PC-9 (cell line): Measurements from ENCODE around the gene SLC12A2.

Experiments used
- EZH2 ChIP-seq: fragments of 200-600 bp; sonication (generic); IDR thresholded peaks from 2 replicates; pipeline ENCODE4 v1.8.0; 2017; ENCODE audit warnings: antibody characterized with exemption, low read depth
- TF ChIP-seq, protein P1 (sequence below): fragments of 200-600 bp; sonication (generic); conservative IDR thresholded peaks from 2 replicates; pipeline ENCODE4 v1.6.1; 2017; ENCODE audit warnings: mixed run types, antibody characterized with exemption, mild to moderate bottlenecking, moderate library complexity

DNA sequence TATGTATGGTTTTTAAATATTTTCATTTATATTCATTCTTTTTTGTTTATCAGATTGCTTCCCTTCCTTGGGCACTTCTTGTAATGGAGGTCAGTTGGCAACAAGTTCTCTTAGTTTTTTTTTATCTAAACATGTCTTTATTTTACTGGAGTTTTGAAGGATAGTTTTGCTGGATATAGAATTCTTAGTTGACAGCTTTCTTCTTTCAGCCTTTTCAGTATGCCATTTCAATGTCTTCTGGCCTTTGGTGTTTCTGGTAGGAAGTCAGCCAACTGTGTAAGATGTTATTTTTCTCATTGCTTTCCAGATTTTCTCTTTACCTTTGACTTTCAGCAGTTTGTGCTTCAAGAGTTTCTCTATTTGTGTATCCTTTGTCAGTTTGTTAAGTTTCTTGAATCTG is 14.2 kb downstream of the SLC12A2 start:
- TF ChIP-seq, protein P1, sequence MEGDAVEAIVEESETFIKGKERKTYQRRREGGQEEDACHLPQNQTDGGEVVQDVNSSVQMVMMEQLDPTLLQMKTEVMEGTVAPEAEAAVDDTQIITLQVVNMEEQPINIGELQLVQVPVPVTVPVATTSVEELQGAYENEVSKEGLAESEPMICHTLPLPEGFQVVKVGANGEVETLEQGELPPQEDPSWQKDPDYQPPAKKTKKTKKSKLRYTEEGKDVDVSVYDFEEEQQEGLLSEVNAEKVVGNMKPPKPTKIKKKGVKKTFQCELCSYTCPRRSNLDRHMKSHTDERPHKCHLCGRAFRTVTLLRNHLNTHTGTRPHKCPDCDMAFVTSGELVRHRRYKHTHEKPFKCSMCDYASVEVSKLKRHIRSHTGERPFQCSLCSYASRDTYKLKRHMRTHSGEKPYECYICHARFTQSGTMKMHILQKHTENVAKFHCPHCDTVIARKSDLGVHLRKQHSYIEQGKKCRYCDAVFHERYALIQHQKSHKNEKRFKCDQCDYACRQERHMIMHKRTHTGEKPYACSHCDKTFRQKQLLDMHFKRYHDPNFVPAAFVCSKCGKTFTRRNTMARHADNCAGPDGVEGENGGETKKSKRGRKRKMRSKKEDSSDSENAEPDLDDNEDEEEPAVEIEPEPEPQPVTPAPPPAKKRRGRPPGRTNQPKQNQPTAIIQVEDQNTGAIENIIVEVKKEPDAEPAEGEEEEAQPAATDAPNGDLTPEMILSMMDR = no peak
- no peak for TF ChIP-seq EZH2
